ENCODE measurements around the gene RTN4IP1.

The RTN4IP1 gene

GRCh38 chr6:106546261-106546690 lies 83.0 kb downstream of the RTN4IP1 start:
- TF ChIP-seq, protein P1, sequence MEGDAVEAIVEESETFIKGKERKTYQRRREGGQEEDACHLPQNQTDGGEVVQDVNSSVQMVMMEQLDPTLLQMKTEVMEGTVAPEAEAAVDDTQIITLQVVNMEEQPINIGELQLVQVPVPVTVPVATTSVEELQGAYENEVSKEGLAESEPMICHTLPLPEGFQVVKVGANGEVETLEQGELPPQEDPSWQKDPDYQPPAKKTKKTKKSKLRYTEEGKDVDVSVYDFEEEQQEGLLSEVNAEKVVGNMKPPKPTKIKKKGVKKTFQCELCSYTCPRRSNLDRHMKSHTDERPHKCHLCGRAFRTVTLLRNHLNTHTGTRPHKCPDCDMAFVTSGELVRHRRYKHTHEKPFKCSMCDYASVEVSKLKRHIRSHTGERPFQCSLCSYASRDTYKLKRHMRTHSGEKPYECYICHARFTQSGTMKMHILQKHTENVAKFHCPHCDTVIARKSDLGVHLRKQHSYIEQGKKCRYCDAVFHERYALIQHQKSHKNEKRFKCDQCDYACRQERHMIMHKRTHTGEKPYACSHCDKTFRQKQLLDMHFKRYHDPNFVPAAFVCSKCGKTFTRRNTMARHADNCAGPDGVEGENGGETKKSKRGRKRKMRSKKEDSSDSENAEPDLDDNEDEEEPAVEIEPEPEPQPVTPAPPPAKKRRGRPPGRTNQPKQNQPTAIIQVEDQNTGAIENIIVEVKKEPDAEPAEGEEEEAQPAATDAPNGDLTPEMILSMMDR (IDR thresholded peaks at IDR 0.05; ENCODE audit: insufficient read depth, low read depth, low read length, missing control alignments) = no peak
- no peak overlapping the region for H3K4me3 ChIP-seq (ENCODE audit: low read depth, low read length)
- no peak for DNase-seq (ENCODE audit: low read depth)

- DNase-seq (ENCODE audit: low read depth) = no peak
- TF ChIP-seq, protein P1 (IDR thresholded peaks at IDR 0.05; ENCODE audit: insufficient read depth, low read depth, low read length, missing control alignments) = no peak
- H3K4me3 ChIP-seq (ENCODE audit: low read depth, low read length) = no peak overlapping the region
Observed at GRCh38 chr6:106540907-106541306, 88.4 kb downstream of the RTN4IP1 start.

- TF ChIP-seq, protein P1 (IDR thresholded peaks at IDR 0.05; ENCODE audit: insufficient read depth, low read depth, low read length, missing control alignments) = no peak
- no peak overlapping the region for H3K4me3 ChIP-seq (ENCODE audit: low read depth, low read length)
- DNase-seq (ENCODE audit: low read depth) = no peak
Observed at GRCh38 chr6:106540432-106540831, 88.9 kb downstream of the RTN4IP1 start.

- DNase-seq (ENCODE audit: low read depth) = no peak
- TF ChIP-seq, protein P1 (IDR thresholded peaks at IDR 0.05; ENCODE audit: insufficient read depth, low read depth, low read length, missing control alignments) = no peak
- no peak overlapping the region for H3K4me3 ChIP-seq (ENCODE audit: low read depth, low read length)
Observed at GRCh38 chr6:106539936-106540335, 89.4 kb downstream of the RTN4IP1 start.

GRCh38 chr6:106538145-106538544 lies 91.2 kb downstream of the RTN4IP1 start:
- H3K4me3 ChIP-seq (ENCODE audit: low read depth, low read length) = no peak overlapping the region
- DNase-seq (ENCODE audit: low read depth) = no peak
- TF ChIP-seq, protein P1 (IDR thresholded peaks at IDR 0.05; ENCODE audit: insufficient read depth, low read depth, low read length, missing control alignments) = no peak

DNA sequence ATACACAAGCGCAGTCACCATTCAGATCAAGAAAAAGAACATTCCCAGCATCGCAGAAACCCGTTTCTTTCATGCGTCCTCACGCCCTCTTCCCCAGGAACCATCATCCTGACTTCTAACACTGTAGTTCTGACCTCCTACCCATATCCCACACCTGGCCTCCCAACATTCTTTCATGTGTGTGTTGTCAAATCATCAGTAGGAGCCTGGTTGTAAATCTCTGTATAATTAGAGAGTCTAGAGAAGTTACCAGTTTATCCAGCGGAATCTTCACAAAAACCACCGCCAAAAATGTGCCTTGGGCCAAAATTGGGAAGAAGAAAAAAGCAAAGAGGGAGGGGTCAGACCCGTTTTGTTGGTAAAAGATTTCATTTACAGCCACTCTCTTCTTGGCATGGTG lies 91.6 kb downstream of the RTN4IP1 start:
- TF ChIP-seq, protein P1 (IDR thresholded peaks at IDR 0.05; ENCODE audit: insufficient read depth, low read depth, low read length, missing control alignments) = no peak
- no peak for DNase-seq (ENCODE audit: low read depth)
- no peak overlapping the region for H3K4me3 ChIP-seq (ENCODE audit: low read depth, low read length)

DNA sequence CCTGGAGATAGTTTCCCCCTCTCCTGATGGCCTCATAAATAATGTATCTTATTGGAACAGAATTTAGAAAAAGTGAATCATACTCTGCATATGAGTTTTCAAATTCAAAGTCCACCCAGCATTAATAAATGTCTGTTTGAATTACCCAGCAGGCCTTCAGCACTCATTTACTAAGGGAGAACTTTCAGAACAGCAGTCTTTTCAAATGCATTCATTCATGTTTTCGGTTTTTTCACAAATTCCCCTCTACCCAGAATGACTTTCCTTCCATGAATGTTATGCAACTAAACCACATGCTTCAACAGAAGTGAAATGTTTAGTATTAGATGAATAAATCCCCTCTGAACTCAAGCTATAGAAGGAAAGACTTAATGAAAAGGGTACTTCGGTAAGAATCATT lies 92.4 kb downstream of the RTN4IP1 start:
- DNase-seq (ENCODE audit: low read depth) = no peak
- H3K4me3 ChIP-seq (ENCODE audit: low read depth, low read length) = no peak overlapping the region
- TF ChIP-seq, protein P1 (IDR thresholded peaks at IDR 0.05; ENCODE audit: insufficient read depth, low read depth, low read length, missing control alignments) = no peak
